ENCODE data around the gene DGKB.
A peak's percentile ranks its signal among the peaks of the same experiment; 100 is the strongest.

The DGKB gene

DNA sequence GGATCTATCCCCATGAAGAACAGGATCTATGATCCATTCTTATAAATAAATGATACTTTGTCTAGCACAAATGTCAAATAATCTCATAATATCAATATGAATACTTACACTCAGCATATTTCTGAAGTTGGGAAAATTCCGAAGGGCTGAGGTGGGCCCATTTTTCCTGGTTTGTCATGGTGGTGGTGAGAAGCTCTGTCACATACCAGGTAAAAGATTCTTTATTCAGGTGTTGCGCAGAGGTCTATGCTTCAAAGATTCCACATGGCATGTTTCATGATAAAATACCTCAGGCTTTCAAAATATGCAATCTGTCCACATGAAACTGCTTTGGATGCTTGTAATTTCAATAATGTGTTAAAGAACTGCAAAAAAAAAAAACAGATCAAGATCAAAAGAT is 61.5 kb downstream of the DGKB start:
- TF ChIP-seq NFIC (IDR thresholded peaks at IDR 0.05) (no peak), ZBTB7A (IDR thresholded peaks at IDR 0.05; ENCODE audit: low read depth) (no peak), RAD21 (IDR thresholded peaks at IDR 0.05; ENCODE audit: low read depth) (no peak), FOXM1 (IDR thresholded peaks at IDR 0.05; ENCODE audit: borderline replicate concordance, low read depth) (no peak), TCF12 (IDR thresholded peaks at IDR 0.05; ENCODE audit: low read depth) (no peak), CREB1 (IDR thresholded peaks at IDR 0.05; ENCODE audit: low read depth) (no peak), EGR1 (IDR thresholded peaks at IDR 0.05) (no peak), YY1 (IDR thresholded peaks at IDR 0.05; ENCODE audit: low read depth) (no peak), TEAD4 (IDR thresholded peaks at IDR 0.05) (no peak), USF1 (IDR thresholded peaks at IDR 0.05) (no peak), EP300 (IDR thresholded peaks at IDR 0.05; ENCODE audit: borderline replicate concordance) (no peak)
- TF ChIP-seq, protein P1, sequence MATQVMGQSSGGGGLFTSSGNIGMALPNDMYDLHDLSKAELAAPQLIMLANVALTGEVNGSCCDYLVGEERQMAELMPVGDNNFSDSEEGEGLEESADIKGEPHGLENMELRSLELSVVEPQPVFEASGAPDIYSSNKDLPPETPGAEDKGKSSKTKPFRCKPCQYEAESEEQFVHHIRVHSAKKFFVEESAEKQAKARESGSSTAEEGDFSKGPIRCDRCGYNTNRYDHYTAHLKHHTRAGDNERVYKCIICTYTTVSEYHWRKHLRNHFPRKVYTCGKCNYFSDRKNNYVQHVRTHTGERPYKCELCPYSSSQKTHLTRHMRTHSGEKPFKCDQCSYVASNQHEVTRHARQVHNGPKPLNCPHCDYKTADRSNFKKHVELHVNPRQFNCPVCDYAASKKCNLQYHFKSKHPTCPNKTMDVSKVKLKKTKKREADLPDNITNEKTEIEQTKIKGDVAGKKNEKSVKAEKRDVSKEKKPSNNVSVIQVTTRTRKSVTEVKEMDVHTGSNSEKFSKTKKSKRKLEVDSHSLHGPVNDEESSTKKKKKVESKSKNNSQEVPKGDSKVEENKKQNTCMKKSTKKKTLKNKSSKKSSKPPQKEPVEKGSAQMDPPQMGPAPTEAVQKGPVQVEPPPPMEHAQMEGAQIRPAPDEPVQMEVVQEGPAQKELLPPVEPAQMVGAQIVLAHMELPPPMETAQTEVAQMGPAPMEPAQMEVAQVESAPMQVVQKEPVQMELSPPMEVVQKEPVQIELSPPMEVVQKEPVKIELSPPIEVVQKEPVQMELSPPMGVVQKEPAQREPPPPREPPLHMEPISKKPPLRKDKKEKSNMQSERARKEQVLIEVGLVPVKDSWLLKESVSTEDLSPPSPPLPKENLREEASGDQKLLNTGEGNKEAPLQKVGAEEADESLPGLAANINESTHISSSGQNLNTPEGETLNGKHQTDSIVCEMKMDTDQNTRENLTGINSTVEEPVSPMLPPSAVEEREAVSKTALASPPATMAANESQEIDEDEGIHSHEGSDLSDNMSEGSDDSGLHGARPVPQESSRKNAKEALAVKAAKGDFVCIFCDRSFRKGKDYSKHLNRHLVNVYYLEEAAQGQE (IDR thresholded peaks at IDR 0.05; ENCODE audit: low read depth), result no peak

GRCh38 chr7:14839307-14839706 is 63.2 kb downstream of the DGKB start:
- no peak for TF ChIP-seq NFIC (IDR thresholded peaks at IDR 0.05)
- TF ChIP-seq FOXM1 (IDR thresholded peaks at IDR 0.05; ENCODE audit: borderline replicate concordance, low read depth), result no peak
- TF ChIP-seq CREB1 (IDR thresholded peaks at IDR 0.05; ENCODE audit: low read depth), result no peak
- no peak for TF ChIP-seq TEAD4 (IDR thresholded peaks at IDR 0.05)
- no peak for TF ChIP-seq ZBTB7A (IDR thresholded peaks at IDR 0.05; ENCODE audit: low read depth)
- no peak for TF ChIP-seq RAD21 (IDR thresholded peaks at IDR 0.05; ENCODE audit: low read depth)
- TF ChIP-seq TAF1 (IDR thresholded peaks at IDR 0.05; ENCODE audit: low read depth), result no peak
- TF ChIP-seq USF1 (IDR thresholded peaks at IDR 0.05), result no peak
- no peak for TF ChIP-seq TCF12 (IDR thresholded peaks at IDR 0.05; ENCODE audit: low read depth)
- TF ChIP-seq, protein P1 (IDR thresholded peaks at IDR 0.05; ENCODE audit: low read depth), result no peak
- TF ChIP-seq, protein P2, sequence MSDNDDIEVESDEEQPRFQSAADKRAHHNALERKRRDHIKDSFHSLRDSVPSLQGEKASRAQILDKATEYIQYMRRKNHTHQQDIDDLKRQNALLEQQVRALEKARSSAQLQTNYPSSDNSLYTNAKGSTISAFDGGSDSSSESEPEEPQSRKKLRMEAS (IDR thresholded peaks at IDR 0.05), result no peak
- TF ChIP-seq EGR1 (IDR thresholded peaks at IDR 0.05), result no peak
- TF ChIP-seq YY1 (IDR thresholded peaks at IDR 0.05; ENCODE audit: low read depth), result no peak
- TF ChIP-seq EP300 (IDR thresholded peaks at IDR 0.05; ENCODE audit: borderline replicate concordance), result no peak
- no peak for TF ChIP-seq CEBPB (IDR thresholded peaks at IDR 0.05)

- TF ChIP-seq EP300 (IDR thresholded peaks at IDR 0.05; ENCODE audit: borderline replicate concordance), result no peak
- 0 out of 2 replicates have a peak, but pooled peaks have one; percentile 4 for TF ChIP-seq CEBPB (IDR thresholded peaks at IDR 0.05)
Measured at GRCh38 chr7:14837216-14837615, 65.3 kb downstream of the DGKB start.

GRCh38 chr7:14836571-14837189 is 65.9 kb downstream of the DGKB start:
- TF ChIP-seq TEAD4 (IDR thresholded peaks at IDR 0.05), result peak; percentile 45; the same call in 1 of the 2 replicates
- TF ChIP-seq EP300 (IDR thresholded peaks at IDR 0.05; ENCODE audit: borderline replicate concordance), result peak; percentile 62; the same call in 1 of the 2 replicates
- TF ChIP-seq YY1 (IDR thresholded peaks at IDR 0.05; ENCODE audit: low read depth), result no peak
- TF ChIP-seq, protein P1 (IDR thresholded peaks at IDR 0.05; ENCODE audit: low read depth), result no peak
- no peak for TF ChIP-seq TAF1 (IDR thresholded peaks at IDR 0.05; ENCODE audit: low read depth)
- TF ChIP-seq CEBPB (IDR thresholded peaks at IDR 0.05), result no peak
- no peak for TF ChIP-seq EGR1 (IDR thresholded peaks at IDR 0.05)
- TF ChIP-seq FOXM1 (IDR thresholded peaks at IDR 0.05; ENCODE audit: borderline replicate concordance, low read depth), result no peak
- TF ChIP-seq USF1 (IDR thresholded peaks at IDR 0.05), result no peak
- TF ChIP-seq, protein P2 (IDR thresholded peaks at IDR 0.05), result peak; percentile 80
- no peak for TF ChIP-seq ZBTB7A (IDR thresholded peaks at IDR 0.05; ENCODE audit: low read depth)
- TF ChIP-seq TCF12 (IDR thresholded peaks at IDR 0.05; ENCODE audit: low read depth), result peak; percentile 62; the same call in 1 of the 2 replicates
- no peak for TF ChIP-seq RAD21 (IDR thresholded peaks at IDR 0.05; ENCODE audit: low read depth)
- no peak for TF ChIP-seq CREB1 (IDR thresholded peaks at IDR 0.05; ENCODE audit: low read depth)
- TF ChIP-seq NFIC (IDR thresholded peaks at IDR 0.05), result peak; percentile 49

Data from Ishikawa (cell line).